HT1080 (cell line): ENCODE data around the gene KDM8. TPM values are rescaled to one million over a fixed set of nuclear protein-coding genes. Genes with fewer than 3 reads are reported as not detected.

Source experiments
- DNase-seq: peaks from one replicate; pipeline ENCODE4 v3.0.0-alpha.2; 2015; ENCODE audit warnings: low read depth
- total RNA-seq: library from RNA; depleted of rRNA; stranded (reverse); fragments of >200 nt; shearing (Covaris generic); gene quantifications from 2 replicates; pipeline ENCODE4 v1.2.3, GENCODE V29; 2014; rRNA removed

KDM8 gene
- total RNA-seq, 1 experiment from 2014 or later, result 6.0 TPM

DNA sequence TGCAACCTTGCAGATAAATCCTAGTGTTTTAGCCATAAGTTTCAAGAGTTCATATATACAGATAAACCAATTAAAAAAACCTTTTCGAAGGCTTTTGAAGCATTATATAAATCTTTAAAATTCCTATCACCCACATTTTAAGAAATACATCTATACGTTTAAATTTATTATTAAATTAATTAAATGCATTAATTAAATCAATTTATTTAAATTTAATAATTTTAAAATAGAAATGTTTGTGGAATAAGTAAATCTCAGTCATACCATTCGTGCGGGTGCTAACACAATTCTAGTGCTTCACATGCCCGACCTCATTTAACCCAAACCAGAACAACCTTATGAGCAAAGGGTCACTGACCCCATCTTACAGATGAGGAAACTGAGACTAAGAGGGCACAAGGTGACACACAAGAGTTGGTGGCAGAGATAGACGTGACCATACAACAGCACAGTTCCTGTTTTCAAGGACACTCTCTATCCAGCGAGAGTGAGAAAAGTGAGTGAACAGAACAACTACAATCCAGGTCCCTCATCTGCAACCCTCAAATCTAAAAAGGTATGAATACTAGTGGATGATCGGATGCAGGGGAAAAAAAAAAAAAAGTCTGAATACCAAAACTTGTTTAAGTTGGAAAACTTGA, 63.8 kb downstream of the KDM8 start:
- no peak for DNase-seq

DNA sequence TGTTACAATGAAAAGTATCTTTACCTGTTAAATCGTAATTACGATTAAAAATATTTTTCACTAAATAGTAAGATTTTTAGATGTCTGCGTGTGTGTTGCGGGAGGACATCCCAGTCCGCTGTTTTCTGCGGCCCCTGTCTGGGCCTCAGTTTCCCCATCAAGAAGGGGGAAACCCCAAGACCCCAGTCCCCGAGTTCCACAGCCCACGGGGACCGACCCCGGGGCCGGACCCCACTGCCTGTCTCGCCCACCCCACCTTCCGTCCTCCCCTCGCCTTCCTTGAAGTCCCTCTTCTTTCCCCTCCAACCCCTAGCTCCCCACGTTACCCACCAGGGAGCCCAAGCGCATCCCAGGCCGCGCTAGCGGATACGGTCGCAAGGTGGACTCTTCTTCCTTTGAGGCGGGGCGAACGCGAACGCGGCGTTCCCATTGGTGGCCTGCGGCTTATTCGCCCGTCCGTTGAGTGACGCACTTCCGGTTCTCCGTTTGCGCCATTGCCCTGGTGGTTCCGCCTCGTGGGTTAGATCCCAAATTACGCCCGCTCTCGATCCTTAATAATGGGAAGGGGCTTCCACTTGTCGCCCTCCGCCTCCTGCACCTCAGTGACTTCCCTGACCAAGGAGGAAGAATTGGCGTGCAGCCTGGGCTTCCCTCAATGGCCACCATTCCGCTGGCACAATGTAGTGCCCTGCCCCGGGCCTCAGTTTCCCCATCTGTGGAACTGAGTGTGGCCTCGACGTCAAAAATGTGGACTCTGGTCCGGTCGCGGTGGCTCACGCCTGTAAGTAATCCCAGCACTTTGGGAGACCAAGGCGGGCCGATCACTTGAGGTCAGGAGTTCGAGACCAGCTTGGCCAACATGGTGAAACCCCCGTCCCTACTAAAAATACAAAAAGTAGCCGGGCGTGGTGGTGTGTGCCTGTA, 65.3 kb downstream of the KDM8 start, which contains the start of gene NSMCE1:
Gene NSMCE1, minus strand, starts transcription at position 397 of the 924 bp plus-strand sequence. CDS start 11,202 bp downstream, outside the sequence.
- DNase-seq, result peak; percentile 85

DNA sequence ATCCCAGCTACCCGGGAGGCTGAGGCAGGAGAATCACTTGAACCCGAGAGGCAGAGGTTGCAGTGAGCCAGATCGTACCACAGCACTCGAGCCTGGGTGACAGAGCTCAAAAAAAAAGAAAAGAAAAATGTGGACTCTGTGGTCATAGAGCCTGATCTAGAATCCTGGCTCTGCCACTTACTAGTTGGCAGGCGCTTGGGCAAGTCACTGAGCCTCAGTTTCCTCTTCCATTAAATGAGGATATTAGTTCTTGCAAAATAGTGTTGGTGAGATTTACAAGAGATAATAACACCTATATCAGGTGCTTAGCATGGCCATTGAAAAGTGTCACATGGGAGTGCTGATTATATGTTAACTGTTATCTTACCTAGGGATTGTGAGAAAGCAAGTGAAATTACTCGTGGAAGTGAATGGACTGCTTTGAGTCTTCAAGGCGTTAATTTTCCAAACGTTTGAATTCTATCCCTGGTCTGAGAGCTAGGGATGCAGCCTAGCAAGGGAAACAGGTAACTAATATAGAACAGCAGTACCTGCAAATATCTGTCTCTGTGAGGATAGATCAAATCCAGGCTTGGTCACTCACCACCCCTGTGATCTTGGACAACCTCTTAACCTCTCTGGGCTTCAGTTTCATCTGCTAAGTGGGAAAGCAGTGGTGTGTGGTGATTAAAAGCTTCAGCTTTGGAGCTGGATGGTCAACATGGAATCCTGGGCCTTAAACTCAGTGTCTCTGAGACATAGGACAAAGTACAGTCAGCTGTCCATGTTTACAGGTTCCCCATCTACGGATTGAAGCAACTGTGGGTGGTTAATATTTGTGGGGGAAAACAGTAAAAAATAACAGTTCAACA, 66.2 kb downstream of the KDM8 start:
- no peak for DNase-seq

DNA sequence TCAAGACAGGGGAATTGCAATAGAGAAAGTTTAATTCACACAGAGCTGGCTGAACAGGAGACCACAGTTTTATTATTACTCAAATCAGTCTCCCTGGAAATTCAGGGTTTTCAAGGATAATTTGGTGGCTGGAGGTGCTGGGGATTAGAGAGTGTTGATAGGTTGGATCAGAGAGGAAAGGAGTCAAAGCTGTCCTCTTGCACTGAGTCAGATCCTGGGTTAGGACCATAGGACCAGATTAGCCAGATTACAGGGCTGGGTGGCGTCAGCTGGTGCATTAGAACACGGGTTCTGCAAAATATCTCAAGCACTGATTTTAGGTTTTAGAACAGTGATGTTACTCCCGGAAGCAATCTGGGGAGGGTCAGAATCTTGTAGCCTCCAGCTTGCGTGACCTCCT, 67.0 kb downstream of the KDM8 start:
- DNase-seq, result no peak

Other genes starting within 250 kb of the KDM8 start
- gene C16orf82, start 136.6 kb upstream of the KDM8 start, total RNA-seq, result not detected in 2 replicates
- gene NSMCE1, start 65.2 kb downstream of the KDM8 start, total RNA-seq, result 68.3 and 73.3 TPM in 2 replicates
- 21.0 and 21.8 TPM in 2 replicates for gene IL4R, start 110.4 kb downstream of the KDM8 start, total RNA-seq
- gene IL21R, start 198.6 kb downstream of the KDM8 start, total RNA-seq, result 0.67 and 0.80 TPM in 2 replicates